ENCODE results near the gene TMEM115. TPM values are rescaled to one million over a fixed set of nuclear protein-coding genes. Genes with fewer than 3 reads are reported as not detected.

The TMEM115 gene
- total RNA-seq, 1 donor from 2014 or later, result 24.9 TPM

Other genes starting within 250 kb of the TMEM115 start
- gene SEMA3F, start 204.2 kb downstream of the TMEM115 start, total RNA-seq, result 10.8 TPM
- gene GNAT1, start 167.9 kb downstream of the TMEM115 start, total RNA-seq, result not detected
- gene SLC38A3, start 154.2 kb downstream of the TMEM115 start, total RNA-seq, result 10.6 TPM
- gene GNAI2, start 123.3 kb downstream of the TMEM115 start, total RNA-seq, result 126 TPM
- 19.9 TPM for gene SEMA3B, start 90.4 kb downstream of the TMEM115 start, total RNA-seq
- 29.6 TPM for gene LSMEM2, start 80.4 kb downstream of the TMEM115 start, total RNA-seq
- 70.1 TPM for gene IFRD2, start 67.1 kb downstream of the TMEM115 start, total RNA-seq
- 1.2 TPM for gene HYAL3, start 60.1 kb downstream of the TMEM115 start, total RNA-seq
- 6.3 TPM for gene NAA80, start 60.1 kb downstream of the TMEM115 start, total RNA-seq
- 66.5 TPM for gene HYAL1, start 55.9 kb downstream of the TMEM115 start, total RNA-seq
- 33.8 TPM for gene HYAL2, start 36.8 kb downstream of the TMEM115 start, total RNA-seq
- 28.2 TPM for gene TUSC2, start 31.3 kb downstream of the TMEM115 start, total RNA-seq
- gene RASSF1, start 18.7 kb downstream of the TMEM115 start, total RNA-seq, result 14.1 TPM
- not detected for gene ZMYND10, start 13.8 kb downstream of the TMEM115 start, total RNA-seq
- 14.8 TPM for gene NPRL2, start 8.7 kb downstream of the TMEM115 start, total RNA-seq
- gene CYB561D2, start 8.7 kb downstream of the TMEM115 start, total RNA-seq, result 5.6 TPM
- 1.6 TPM for gene CACNA2D2, start 144.1 kb upstream of the TMEM115 start, total RNA-seq
- gene C3orf18, start 208.2 kb upstream of the TMEM115 start, total RNA-seq, result 53.1 TPM
- gene HEMK1, start 210.0 kb upstream of the TMEM115 start, total RNA-seq, result 19.5 TPM